Hepatocyte (in vitro differentiated cells): ENCODE measurements around the gene RASAL3.

Experiments used
- CTCF ChIP-seq: fragments of 200-600 bp; sonication (generic); IDR thresholded peaks from 2 replicates; pipeline ENCODE4 v1.5.1; 2016; ENCODE audit warnings: antibody characterized with exemption, mild to moderate bottlenecking; ENCODE audit not compliant: poor library complexity
- EZH2 ChIP-seq: fragments of 200-600 bp; sonication (generic); IDR thresholded peaks from 2 replicates; pipeline ENCODE4 v1.6.1; 2016; ENCODE audit warnings: antibody characterized with exemption, mild to moderate bottlenecking, borderline replicate concordance
- EZH2phosphoT487 ChIP-seq: fragments of 200-600 bp; sonication (generic); IDR thresholded peaks from one replicate; pipeline ENCODE4 v1.6.1; 2018; ENCODE audit warnings: antibody characterized with exemption, mild to moderate bottlenecking, low read depth, moderate library complexity; ENCODE audit not compliant: unreplicated experiment, severe bottlenecking

GRCh38 chr19:15419413-15420025 lies 44.8 kb downstream of the RASAL3 start:
- no peak for TF ChIP-seq CTCF
- TF ChIP-seq EZH2, result no peak
- no peak for TF ChIP-seq EZH2phosphoT487
